ENCODE measurements around the gene LSM7. TPM values are rescaled to one million over a fixed set of nuclear protein-coding genes. Genes with fewer than 3 reads are reported as not detected.

The LSM7 gene
- total RNA-seq, 4 donors from 2014 or later: 71.2 to 106 (median 87.5) TPM

DNA sequence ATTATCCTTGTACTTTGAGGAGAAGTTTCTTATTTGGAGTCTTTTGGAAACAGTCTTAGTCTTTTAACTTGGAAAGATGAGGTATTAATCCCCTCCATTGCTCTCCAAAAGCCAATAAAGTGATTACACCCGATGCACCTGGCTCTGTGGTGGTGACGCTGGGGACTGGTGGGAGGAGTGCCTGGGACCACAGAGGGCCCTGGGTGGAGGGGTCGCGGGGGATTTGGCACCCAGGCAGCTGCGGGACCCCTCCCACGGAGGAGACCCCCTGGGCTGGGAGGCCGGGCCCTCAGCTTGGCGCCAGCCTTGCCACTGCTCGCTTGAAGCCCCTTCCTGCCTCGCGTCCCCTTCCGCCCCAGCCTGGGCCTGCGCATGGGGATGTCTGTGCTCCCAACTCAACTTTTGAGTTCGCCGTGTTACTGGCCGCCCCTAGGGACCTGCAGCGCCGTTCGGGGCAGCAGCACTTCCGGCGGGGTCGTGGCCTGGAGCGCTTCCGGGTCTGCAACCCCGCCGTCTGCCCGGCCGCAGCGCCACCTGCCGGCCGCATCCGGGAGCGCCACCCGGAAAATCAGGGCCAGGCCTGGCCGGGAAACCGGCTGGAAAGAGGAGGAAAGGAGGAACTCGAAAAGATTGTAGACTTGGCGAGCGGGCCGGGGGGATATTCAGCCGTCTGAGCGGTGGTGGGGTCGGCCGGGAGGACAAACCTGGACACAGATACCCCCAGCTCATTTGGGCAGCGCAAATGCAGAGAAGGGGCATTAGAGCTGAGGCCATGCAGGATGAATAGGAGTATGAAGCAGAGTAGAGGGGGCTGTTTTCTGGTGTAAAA lies 54.8 kb downstream of the LSM7 start:
- peak overlapping the region; percentile 63 for H3K27ac ChIP-seq
- H3K4me3 ChIP-seq: peak overlapping the region; percentile 99
- 13% methylated on average over 31 of the region's 45 CpGs for WGBS
- peaks cover 60% of the 10 kb centered on the region for H3K4me1 ChIP-seq
- TF ChIP-seq, protein P1, sequence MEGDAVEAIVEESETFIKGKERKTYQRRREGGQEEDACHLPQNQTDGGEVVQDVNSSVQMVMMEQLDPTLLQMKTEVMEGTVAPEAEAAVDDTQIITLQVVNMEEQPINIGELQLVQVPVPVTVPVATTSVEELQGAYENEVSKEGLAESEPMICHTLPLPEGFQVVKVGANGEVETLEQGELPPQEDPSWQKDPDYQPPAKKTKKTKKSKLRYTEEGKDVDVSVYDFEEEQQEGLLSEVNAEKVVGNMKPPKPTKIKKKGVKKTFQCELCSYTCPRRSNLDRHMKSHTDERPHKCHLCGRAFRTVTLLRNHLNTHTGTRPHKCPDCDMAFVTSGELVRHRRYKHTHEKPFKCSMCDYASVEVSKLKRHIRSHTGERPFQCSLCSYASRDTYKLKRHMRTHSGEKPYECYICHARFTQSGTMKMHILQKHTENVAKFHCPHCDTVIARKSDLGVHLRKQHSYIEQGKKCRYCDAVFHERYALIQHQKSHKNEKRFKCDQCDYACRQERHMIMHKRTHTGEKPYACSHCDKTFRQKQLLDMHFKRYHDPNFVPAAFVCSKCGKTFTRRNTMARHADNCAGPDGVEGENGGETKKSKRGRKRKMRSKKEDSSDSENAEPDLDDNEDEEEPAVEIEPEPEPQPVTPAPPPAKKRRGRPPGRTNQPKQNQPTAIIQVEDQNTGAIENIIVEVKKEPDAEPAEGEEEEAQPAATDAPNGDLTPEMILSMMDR (IDR thresholded peaks at IDR 0.05): peak; percentile 96 to 97
- no peak for TF ChIP-seq EP300 (IDR thresholded peaks at IDR 0.05)
- TF ChIP-seq POLR2AphosphoS5 (IDR thresholded peaks at IDR 0.05): peak; percentile 17 to 78 (median 68)
- peak in 1 of 2 donors; percentile 10 for TF ChIP-seq POLR2A (IDR thresholded peaks at IDR 0.05)
- H3K36me3 ChIP-seq: peaks cover 23% of the 10 kb centered on the region
- DNase-seq (ENCODE audit: low spot score in 2 of 2): peak in 1 of 2 donors; percentile 82
- no peaks in the 10 kb centered on the region for H3K27me3 ChIP-seq
- no peaks in the 10 kb centered on the region for H3K9me3 ChIP-seq

Other genes starting within 250 kb of the LSM7 start
- gene MOB3A, start 232.3 kb downstream of the LSM7 start, total RNA-seq: 10 to 100 TPM; 23.7 to 29.4 (median 28.1) TPM
- gene IZUMO4, start 231.7 kb downstream of the LSM7 start, total RNA-seq: 1 to 10 TPM; 2.1 to 8.1 (median 6.4) TPM
- 10 to 100 TPM; 65.4 to 99.4 (median 85.4) TPM for gene AP3D1, start 177.0 kb downstream of the LSM7 start, total RNA-seq
- gene DOT1L, start 164.7 kb downstream of the LSM7 start, total RNA-seq: 10 to 100 TPM; 21.6 to 36.8 (median 25.7) TPM
- 10 to 100 TPM; 36.1 to 78.0 (median 62.9) TPM for gene PLEKHJ1, start 92.3 kb downstream of the LSM7 start, total RNA-seq
- gene SF3A2, start 91.8 kb downstream of the LSM7 start, total RNA-seq: 100 to 1,000 TPM in 1 of 4 donors, 10 to 100 TPM in 3; 48.0 to 103 (median 64.8) TPM
- gene AMH, start 79.3 kb downstream of the LSM7 start, total RNA-seq: 1 to 10 TPM; 1.7 to 4.3 (median 3.0) TPM
- gene JSRP1, start 72.2 kb downstream of the LSM7 start, total RNA-seq: not detected
- gene PEAK3, start 46.4 kb downstream of the LSM7 start, total RNA-seq: 1 to 10 TPM in 1 of 4 donors, under 1 TPM in 1, not detected in 2; 0.55 to 1.4 TPM
- not detected for gene LINGO3, start 20.4 kb downstream of the LSM7 start, total RNA-seq
- 10 to 100 TPM; 46.8 to 97.6 (median 59.6) TPM for gene SPPL2B, start 98 bp upstream of the LSM7 start, total RNA-seq
- not detected for gene TMPRSS9, start 31.7 kb upstream of the LSM7 start, total RNA-seq
- 10 to 100 TPM; 22.1 to 48.6 (median 46.6) TPM for gene TIMM13, start 99.0 kb upstream of the LSM7 start, total RNA-seq
- 10 to 100 TPM; 17.1 to 26.8 (median 24.7) TPM for gene LMNB2, start 128.4 kb upstream of the LSM7 start, total RNA-seq
- 100 to 1,000 TPM in 1 of 4 donors, 10 to 100 TPM in 3; 52.5 to 134 (median 68.7) TPM for gene GADD45B, start 147.5 kb upstream of the LSM7 start, total RNA-seq